ENCODE measurements around the gene HCFC1R1.

The HCFC1R1 gene

DNA sequence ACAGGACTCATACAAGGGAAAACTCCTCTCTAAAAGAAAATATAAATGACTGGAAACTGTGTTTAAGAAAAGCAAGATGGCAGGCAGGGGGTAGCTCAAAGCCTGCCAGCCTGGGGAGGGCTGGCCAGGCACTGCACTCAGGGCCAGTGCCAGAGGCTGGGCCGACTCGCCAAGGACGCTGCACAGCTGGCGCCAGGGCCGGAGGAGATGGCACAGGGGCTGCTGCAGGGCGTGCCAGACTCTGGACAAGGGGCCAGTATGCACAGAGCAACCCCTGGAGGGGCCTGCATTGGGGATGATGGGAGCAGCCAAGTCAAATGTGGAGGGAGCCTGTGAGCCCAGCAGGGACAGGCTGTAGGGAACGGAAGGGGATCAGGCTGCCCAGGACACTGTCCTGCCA, 47.5 kb downstream of the HCFC1R1 start:
- Histone ChIP-seq H3K27me3 (ENCODE audit: insufficient read depth, low read length, poor library complexity, severe bottlenecking) (no peaks in the 10 kb centered on the region), H3K9me2 (replicated peaks; ENCODE audit: low read depth, low read length) (no peaks in the 10 kb centered on the region), H3K4me3 (ENCODE audit: low read length, poor library complexity, severe bottlenecking) (no peak overlapping the region), H3F3A (ENCODE audit: low read depth) (no peaks in the 10 kb centered on the region), H3K4me1 (ENCODE audit: insufficient read depth, low read length, poor library complexity, severe bottlenecking) (no peaks in the 10 kb centered on the region), H3K36me3 (ENCODE audit: insufficient read depth, low read length) (no peaks in the 10 kb centered on the region), H4K20me1 (ENCODE audit: insufficient read depth, low read length, poor library complexity, severe bottlenecking) (no peaks in the 10 kb centered on the region), H3K79me2 (ENCODE audit: insufficient read depth, low read length) (peaks cover 32% of the 10 kb centered on the region), H3K9ac (ENCODE audit: low read depth, low read length, poor library complexity, severe bottlenecking) (no peak overlapping the region), H3K9me3 (ENCODE audit: insufficient read depth, low read depth, low read length) (no peaks in the 10 kb centered on the region), H3K4me2 (ENCODE audit: low read depth, low read length, poor library complexity, severe bottlenecking) (no peak overlapping the region), H2AFZ (ENCODE audit: low read length) (no peak overlapping the region)
- TF ChIP-seq CTCF (conservative IDR thresholded peaks at IDR 0.05; ENCODE audit: low read length) (no peak), EZH2phosphoT487 (IDR thresholded peaks at IDR 0.05; ENCODE audit: borderline replicate concordance) (no peak)

GRCh38 chr16:2975161-2975795, 48.5 kb downstream of the HCFC1R1 start:
- Histone ChIP-seq H3K9ac (ENCODE audit: low read depth, low read length, poor library complexity, severe bottlenecking) (no peak overlapping the region), H3K4me1 (ENCODE audit: insufficient read depth, low read length, poor library complexity, severe bottlenecking) (peaks cover 2% of the 10 kb centered on the region), H3K9me2 (replicated peaks; ENCODE audit: low read depth, low read length) (no peaks in the 10 kb centered on the region), H3K4me2 (ENCODE audit: low read depth, low read length, poor library complexity, severe bottlenecking) (no peak overlapping the region), H2AFZ (ENCODE audit: low read length) (no peak overlapping the region), H3K79me2 (ENCODE audit: insufficient read depth, low read length) (peaks cover 36% of the 10 kb centered on the region), H4K20me1 (ENCODE audit: insufficient read depth, low read length, poor library complexity, severe bottlenecking) (peaks cover 7% of the 10 kb centered on the region), H3K4me3 (ENCODE audit: low read length, poor library complexity, severe bottlenecking) (no peak overlapping the region), H3K27me3 (ENCODE audit: insufficient read depth, low read length, poor library complexity, severe bottlenecking) (no peaks in the 10 kb centered on the region), H3K36me3 (ENCODE audit: insufficient read depth, low read length) (no peaks in the 10 kb centered on the region), H3F3A (ENCODE audit: low read depth) (no peaks in the 10 kb centered on the region), H3K9me3 (ENCODE audit: insufficient read depth, low read depth, low read length) (no peaks in the 10 kb centered on the region)
- TF ChIP-seq CTCF (conservative IDR thresholded peaks at IDR 0.05; ENCODE audit: low read length), result no peak
- TF ChIP-seq EZH2phosphoT487 (IDR thresholded peaks at IDR 0.05; ENCODE audit: borderline replicate concordance), result no peak

DNA sequence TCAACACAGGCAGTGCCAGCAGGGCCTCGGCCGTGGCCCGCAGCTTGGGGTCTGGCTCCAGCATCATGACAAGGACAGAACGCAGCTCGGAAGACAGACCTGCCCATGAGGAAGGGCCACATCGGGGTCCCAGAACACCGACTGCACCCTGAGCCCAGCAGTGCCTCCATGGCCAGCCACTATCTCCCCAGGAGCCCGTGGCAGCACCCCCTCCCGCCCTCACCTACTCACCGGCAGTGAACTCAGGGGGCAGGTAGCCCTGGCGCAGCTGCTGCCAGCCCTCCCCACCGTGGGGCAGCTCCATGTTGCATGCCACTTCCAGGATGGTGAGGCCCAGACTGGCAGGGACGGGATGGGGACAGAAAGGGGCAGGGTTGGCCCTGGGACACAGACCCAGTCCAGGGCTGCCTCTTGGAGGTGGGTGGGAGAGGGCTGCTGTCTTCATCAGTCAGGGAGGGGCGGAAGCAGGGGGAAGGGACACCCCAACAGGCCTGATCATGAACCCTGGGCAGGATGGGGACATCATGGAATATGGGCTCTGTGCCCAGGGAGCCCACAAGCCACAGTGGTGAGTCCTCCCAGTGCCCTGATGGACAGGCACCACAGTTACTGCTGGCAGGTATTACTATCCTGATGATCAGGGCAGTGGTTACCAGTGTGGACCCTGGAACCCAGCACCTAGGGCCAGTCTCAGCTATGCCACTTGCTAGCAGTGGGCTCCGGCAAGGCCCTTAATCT, 49.3 kb downstream of the HCFC1R1 start:
- no peaks in the 10 kb centered on the region for H3K36me3 ChIP-seq (ENCODE audit: insufficient read depth, low read length)
- no peaks in the 10 kb centered on the region for H3F3A ChIP-seq (ENCODE audit: low read depth)
- no peak overlapping the region for H3K4me3 ChIP-seq (ENCODE audit: low read length, poor library complexity, severe bottlenecking)
- H3K79me2 ChIP-seq (ENCODE audit: insufficient read depth, low read length), result peaks cover 31% of the 10 kb centered on the region
- H3K9ac ChIP-seq (ENCODE audit: low read depth, low read length, poor library complexity, severe bottlenecking), result no peak overlapping the region
- TF ChIP-seq EZH2phosphoT487 (IDR thresholded peaks at IDR 0.05; ENCODE audit: borderline replicate concordance) (no peak), CTCF (conservative IDR thresholded peaks at IDR 0.05; ENCODE audit: low read length) (no peak)
- H3K27me3 ChIP-seq (ENCODE audit: insufficient read depth, low read length, poor library complexity, severe bottlenecking), result no peaks in the 10 kb centered on the region
- H3K4me2 ChIP-seq (ENCODE audit: low read depth, low read length, poor library complexity, severe bottlenecking), result no peak overlapping the region
- peaks cover 7% of the 10 kb centered on the region for H4K20me1 ChIP-seq (ENCODE audit: insufficient read depth, low read length, poor library complexity, severe bottlenecking)
- H3K9me3 ChIP-seq (ENCODE audit: insufficient read depth, low read depth, low read length), result no peaks in the 10 kb centered on the region
- peaks cover 2% of the 10 kb centered on the region for H3K4me1 ChIP-seq (ENCODE audit: insufficient read depth, low read length, poor library complexity, severe bottlenecking)
- no peaks in the 10 kb centered on the region for H3K9me2 ChIP-seq (replicated peaks; ENCODE audit: low read depth, low read length)
- H2AFZ ChIP-seq (ENCODE audit: low read length), result no peak overlapping the region

Data from Loucy (cell line).